Fibroblast of skin of abdomen (primary cell): ENCODE measurements around the gene TMEM9B. TPM values are rescaled to one million over a fixed set of nuclear protein-coding genes. Genes with fewer than 3 reads are reported as not detected.
"Not testable (repeated sequence)": the region's sequence is repeated elsewhere in the genome, so short reads cannot be mapped to it uniquely, and the experiment has no call there.

Experiments
- DNase-seq: peaks from one replicate; pipeline ENCODE4 v3.0.0-alpha.2; 2013
- polyA plus RNA-seq, 2 experiments: library from polyadenylated mRNA; unstranded; fragments of 120-200 nt; gene quantifications; one replicate each; pipeline ENCODE4 v1.2.1, GENCODE V29; 2013; ENCODE audit not compliant: insufficient read length in 2 of 2

The TMEM9B gene
- polyA plus RNA-seq (2013, experiment 1 of 2; ENCODE audit: insufficient read length) = 35.5 TPM
- polyA plus RNA-seq (2013, experiment 2 of 2; ENCODE audit: insufficient read length) = 35.2 TPM

DNA sequence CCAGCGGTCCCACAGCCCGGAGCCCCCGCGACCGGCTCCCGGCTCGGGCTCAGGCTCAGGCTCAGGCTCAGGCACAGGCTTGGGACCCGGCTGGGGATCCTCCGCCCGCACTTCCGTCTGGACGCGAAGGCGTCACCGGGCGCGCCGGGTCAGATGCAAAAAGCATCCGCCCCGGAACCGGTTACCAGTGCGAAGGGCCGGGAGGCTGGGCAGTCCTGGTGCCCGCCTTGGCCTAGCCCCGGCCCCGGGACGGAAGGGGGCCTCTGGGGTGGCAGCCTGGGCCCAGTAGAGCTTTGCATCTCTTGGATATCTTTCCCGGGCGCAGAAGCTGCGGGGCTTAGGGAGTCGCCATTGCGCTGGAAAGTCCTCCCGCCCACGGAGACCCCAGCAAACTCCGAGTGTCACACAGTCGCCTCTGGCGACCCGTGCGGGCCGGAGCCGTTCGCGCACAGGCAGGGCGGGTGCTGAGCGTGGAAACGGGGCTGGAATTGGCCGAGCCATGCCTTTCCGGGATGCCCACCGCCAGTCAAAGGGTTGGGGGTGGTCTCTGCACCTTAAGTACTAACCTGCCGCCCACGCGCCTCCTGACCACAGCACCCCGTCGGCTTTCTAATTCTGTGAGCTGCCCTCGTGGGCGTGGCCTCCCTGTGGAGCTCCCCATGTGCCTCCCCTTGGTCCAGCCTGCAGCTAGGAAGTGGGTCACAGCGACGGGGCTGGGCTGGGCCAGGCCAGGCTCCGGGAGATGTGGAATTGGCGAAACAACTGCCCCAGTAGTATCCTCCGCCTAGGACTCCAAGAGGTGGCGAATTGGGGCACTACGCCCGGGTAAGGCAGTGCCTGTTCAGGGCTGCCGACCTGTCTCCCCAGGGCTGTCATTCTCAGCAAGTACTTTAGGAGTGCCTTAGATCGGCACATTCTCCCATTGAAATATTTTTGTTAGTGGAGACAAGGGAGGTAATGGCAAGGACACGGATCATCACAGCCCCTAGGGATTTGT, at the start of gene TMEM9B:
TMEM9B (minus strand) TSS at position 119 of the 997 bp plus-strand sequence. CDS start 129 bp downstream, outside the sequence.
- DNase-seq = peak; percentile 79

- DNase-seq = no peak
Observed at GRCh38 chr11:9013373-9013772, 49.1 kb upstream of the TMEM9B start.

DNA sequence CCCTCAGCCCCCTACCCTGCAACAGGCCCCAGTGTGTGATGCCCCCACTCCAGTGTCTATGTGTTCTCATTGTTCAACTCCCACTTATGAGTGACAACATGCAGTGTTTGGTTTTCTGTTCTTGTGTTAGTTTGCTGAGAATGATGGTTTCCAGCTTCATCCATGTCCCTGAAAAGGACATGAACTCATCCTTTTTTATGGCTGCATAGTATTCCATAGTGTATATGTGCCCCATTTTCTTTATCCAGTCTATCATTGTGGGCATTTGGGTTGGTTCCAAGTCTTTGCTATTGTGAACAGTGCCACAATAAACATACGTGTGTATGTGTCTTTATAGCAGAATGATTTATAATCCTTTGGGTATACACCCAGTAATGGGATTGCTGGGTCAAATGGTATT, 45.3 kb upstream of the TMEM9B start:
- DNase-seq = not testable (repeated sequence)

GRCh38 chr11:9008661-9009060, 44.4 kb upstream of the TMEM9B start:
- DNase-seq = no peak

GRCh38 chr11:9008011-9008550, 43.8 kb upstream of the TMEM9B start:
- no peak for DNase-seq

DNA sequence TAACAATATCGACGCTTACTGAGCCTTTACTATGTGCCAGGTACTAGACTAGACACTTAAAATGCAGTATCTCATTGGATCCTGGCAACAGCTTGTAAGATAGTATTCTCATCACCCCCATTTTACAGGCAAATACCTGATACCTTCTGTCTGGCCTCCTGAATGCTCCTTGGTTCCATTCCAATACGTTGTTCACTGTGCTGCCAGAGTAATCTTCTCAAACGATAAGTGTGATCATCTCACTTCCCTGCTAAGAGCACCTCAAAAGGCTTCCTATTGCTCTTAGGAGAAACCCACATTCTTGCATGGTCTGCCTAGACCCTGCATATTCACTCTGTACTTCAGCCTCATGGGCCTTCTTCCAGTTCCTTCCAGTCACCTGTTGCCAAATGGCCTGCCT, 40.8 kb upstream of the TMEM9B start:
- DNase-seq = no peak

DNA sequence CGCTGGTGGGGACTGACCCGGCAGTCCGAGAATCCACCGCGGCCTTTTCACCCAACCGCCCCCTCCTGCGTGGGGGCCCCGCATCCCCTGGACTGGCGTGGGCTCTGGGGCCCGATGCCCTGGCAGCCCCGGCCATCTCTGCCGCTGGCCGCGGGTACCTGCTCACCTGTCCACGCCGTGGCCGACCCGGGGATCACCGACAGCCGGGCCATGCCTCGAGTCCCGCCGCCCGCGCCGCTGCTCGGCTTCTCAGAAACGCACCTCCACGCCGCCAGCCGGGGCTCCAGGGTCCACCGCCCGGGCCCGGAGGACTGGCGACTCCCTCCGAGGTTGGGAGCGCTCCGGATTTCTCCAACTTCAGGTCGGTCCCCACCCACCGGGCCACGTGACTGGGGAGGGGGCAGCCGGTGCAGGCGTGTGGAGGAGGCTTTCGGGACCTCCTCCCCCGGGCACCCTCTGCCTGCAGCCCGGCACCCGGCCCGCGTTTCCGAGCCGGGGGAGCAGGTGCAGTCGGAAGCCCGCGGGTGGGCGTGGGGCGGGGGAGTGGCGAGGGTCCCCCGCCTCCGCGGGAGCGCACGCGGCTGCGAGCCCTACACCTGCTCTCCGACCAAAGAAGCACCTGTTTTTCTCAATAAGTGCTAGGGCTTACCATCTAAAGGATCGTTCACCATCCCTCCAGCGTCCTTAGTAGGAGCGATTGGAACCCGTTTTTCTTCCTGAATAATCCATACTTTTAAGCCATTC, 40.1 kb upstream of the TMEM9B start:
- no peak for DNase-seq

DNA sequence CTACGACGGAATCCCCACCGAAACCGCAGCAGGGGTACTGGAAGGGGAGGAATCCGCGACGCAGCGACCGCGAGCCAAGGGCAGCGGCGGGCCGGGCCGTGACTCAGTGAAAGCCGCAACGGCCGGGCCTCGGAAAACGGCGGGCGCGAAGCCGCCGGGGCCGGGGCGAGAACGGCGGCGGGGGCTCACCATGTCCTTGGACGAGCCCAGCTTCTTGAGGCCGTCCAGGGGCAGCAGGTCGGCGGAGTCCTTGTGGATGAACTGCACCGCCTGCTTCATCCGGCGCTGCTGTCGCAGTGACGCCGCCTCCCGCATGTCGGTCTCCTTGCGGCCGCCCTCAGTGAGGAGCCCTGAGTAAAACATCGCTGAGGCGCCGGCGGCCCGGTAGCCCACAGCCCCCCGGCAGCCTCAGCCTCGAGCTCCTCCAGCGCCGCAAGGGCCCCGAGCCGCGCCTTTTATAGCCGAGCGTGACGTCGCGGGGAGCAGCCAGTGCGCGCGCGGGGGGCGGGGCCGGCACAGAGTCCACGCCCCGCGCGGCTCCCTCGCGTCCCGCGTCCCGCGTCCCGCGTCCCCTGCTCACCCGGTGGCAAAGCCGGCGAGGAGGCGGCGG, 39.4 kb upstream of the TMEM9B start, which contains the start of gene NRIP3:
NRIP3 (minus strand) TSS at position 429 of the 610 bp plus-strand sequence; CDS start at position 363, 66 bp downstream.
- DNase-seq = peak; percentile 74

- DNase-seq = no peak
Observed at GRCh38 chr11:9002920-9003572, 38.8 kb upstream of the TMEM9B start.

GRCh38 chr11:9001736-9002135, 37.5 kb upstream of the TMEM9B start:
- DNase-seq = peak; percentile 85

GRCh38 chr11:8998017-8998416, 33.8 kb upstream of the TMEM9B start:
- no peak for DNase-seq

DNA sequence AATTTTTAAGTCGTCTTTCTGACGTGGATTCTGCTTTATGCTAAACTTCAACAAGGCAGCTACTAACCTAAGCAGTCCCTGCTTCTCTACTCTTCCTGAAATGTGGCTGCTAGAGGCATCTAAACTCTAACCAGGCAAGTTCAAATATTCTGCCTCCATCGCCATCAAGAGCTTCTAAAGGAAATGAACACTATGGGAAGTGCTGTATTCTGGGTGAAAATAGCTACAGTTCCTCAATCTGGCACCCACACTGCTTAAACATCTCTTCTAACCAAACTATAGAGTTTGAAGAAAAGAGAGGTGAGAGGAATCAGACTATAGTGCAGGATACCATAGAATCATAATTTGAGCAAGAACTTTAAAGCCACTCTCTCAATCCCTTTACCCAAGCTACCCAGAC, 33.2 kb upstream of the TMEM9B start:
- DNase-seq = no peak

- DNase-seq = peak; percentile 49
Observed at GRCh38 chr11:8989453-8989852, 25.2 kb upstream of the TMEM9B start.

- peak; percentile 49 for DNase-seq
Observed at GRCh38 chr11:8988329-8989234, 24.3 kb upstream of the TMEM9B start.

DNA sequence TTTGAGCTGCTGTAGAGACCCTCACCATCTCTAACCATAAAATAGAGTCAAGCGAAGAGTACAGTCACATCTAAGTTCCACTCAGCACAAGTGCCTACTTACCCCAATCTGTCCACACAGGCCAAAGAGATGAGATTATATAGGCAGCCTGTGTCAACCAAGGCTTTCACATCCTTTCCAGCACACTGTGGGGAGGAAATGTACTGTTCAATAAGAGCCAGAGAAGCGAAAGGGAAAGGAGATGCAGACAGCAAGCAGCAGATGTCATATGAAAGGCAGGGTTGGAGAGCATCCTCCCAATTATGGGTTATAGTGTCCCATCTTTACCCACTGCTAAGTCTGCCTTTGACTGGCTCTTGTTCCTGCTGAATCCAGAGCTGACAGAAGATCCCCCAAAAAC, 23.2 kb upstream of the TMEM9B start:
- no peak for DNase-seq

DNA sequence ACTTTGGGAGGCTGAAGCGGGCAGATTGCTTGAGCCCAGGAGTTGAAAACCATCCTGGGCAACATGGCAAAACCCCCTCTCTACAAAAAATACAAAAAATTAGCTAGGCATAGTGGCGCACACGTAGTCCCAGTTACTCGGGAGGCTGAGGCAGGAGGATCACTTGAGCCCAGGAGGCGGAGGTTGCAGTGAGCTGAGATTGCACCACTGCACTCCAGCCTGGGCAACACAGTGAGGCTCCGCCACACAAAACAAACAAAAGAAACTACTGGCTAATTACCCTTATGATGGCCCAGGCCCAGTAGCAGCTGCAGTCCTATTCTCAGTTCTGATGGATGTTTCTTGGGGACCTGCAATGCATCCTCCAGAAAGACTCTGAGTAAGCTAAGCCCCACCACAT, 22.5 kb upstream of the TMEM9B start:
- DNase-seq = not testable (repeated sequence)

- DNase-seq = no peak
Observed at GRCh38 chr11:8985462-8985861, 21.2 kb upstream of the TMEM9B start.

- no peak for DNase-seq
Observed at GRCh38 chr11:8983552-8983951, 19.3 kb upstream of the TMEM9B start.

DNA sequence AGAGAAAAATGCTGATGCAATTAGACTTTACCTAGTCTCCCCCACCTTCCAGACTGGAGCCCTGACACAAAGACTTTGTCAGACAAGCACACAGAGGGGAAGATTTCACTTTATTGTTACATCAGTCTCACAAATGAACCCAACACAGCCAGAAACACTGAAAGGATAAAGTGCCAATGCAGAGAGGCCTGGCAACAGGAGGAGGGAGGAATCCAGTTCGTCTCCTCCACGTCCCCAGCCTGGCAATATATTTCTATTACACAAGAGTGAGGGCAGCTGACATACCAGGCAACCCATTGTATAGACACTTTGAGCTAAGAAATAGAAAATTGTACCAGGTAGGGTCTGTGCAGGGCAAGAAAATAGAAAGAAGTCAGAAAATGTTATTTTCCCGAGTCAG, 16.2 kb upstream of the TMEM9B start:
- no peak for DNase-seq

GRCh38 chr11:8979365-8979764, 15.1 kb upstream of the TMEM9B start:
- not testable (repeated sequence) for DNase-seq

DNA sequence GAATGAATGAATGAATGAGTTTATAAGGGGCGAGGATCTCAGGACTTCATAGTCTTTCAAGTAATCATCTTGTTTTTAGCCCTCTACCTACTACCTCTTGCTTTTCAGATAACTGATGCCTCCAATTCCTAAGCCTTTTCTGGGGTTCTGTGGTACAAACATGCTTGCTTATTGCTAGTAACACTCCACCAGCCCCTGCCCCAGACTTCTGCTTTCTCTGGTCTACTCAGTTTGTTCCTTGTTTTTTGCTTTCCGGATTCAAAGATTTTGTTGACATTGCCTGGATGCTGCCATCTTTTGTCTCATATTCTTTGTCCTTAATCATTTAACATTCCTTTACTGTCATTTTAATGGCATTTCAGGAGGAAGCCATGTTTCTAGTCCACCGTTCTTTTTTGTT, 8.9 kb upstream of the TMEM9B start:
- DNase-seq = no peak
